Measurements from ENCODE around the gene FGF1. TPM values are rescaled to one million over a fixed set of nuclear protein-coding genes. Genes with fewer than 3 reads are reported as not detected.

The FGF1 gene
- total RNA-seq, 1 experiment from 2014 or later: not detected

DNA sequence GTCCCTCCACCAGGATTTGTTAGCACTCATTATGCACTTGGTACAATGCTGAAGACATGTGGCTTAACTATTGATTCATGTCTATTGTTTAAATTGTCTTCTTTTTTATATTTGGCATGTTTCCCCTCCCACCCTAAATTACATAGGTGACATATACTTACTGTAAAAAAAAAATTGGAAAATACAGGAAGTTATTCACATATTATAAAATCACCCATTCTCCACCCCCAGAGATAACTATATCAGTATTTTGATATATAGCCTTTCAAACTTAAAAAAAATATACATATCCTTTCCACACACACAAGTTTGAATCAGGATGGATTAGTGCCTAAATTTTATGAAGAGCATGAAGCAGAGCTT, 87.6 kb downstream of the FGF1 start:
- Histone ChIP-seq H3K4me3 (ENCODE audit: low read depth in 2 of 2, low read length in 2 of 2) (no peak overlapping the region), H3K27ac (ENCODE audit: low read length) (peak overlapping the region; percentile 64), H3K27me3 (ENCODE audit: control insufficient read depth, insufficient read depth, low read length) (no peaks in the 10 kb centered on the region), H3K4me1 (ENCODE audit: control insufficient read depth, insufficient read depth, low read length) (peaks cover 41% of the 10 kb centered on the region), H3K36me3 (ENCODE audit: control insufficient read depth, insufficient read depth, low read length) (no peaks in the 10 kb centered on the region), H3K9me3 (ENCODE audit: control insufficient read depth, insufficient read depth, low read depth, low read length) (peaks cover 2% of the 10 kb centered on the region; the same call in 1 of the 2 replicates)
- ATAC-seq (no peak), DNase-seq (ENCODE audit: low read depth, low spot score) (no peak)
- in situ Hi-C loops (cut with HindIII; ENCODE audit: low pct_unique_long_range_greater_than_20kb, low sequenced_read_pairs): no loop called here
- POLR2A ChIA-PET: no interaction called here
- TF ChIP-seq, protein P1, sequence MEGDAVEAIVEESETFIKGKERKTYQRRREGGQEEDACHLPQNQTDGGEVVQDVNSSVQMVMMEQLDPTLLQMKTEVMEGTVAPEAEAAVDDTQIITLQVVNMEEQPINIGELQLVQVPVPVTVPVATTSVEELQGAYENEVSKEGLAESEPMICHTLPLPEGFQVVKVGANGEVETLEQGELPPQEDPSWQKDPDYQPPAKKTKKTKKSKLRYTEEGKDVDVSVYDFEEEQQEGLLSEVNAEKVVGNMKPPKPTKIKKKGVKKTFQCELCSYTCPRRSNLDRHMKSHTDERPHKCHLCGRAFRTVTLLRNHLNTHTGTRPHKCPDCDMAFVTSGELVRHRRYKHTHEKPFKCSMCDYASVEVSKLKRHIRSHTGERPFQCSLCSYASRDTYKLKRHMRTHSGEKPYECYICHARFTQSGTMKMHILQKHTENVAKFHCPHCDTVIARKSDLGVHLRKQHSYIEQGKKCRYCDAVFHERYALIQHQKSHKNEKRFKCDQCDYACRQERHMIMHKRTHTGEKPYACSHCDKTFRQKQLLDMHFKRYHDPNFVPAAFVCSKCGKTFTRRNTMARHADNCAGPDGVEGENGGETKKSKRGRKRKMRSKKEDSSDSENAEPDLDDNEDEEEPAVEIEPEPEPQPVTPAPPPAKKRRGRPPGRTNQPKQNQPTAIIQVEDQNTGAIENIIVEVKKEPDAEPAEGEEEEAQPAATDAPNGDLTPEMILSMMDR (IDR thresholded peaks at IDR 0.05): no peak
- TF ChIP-seq, protein P2, sequence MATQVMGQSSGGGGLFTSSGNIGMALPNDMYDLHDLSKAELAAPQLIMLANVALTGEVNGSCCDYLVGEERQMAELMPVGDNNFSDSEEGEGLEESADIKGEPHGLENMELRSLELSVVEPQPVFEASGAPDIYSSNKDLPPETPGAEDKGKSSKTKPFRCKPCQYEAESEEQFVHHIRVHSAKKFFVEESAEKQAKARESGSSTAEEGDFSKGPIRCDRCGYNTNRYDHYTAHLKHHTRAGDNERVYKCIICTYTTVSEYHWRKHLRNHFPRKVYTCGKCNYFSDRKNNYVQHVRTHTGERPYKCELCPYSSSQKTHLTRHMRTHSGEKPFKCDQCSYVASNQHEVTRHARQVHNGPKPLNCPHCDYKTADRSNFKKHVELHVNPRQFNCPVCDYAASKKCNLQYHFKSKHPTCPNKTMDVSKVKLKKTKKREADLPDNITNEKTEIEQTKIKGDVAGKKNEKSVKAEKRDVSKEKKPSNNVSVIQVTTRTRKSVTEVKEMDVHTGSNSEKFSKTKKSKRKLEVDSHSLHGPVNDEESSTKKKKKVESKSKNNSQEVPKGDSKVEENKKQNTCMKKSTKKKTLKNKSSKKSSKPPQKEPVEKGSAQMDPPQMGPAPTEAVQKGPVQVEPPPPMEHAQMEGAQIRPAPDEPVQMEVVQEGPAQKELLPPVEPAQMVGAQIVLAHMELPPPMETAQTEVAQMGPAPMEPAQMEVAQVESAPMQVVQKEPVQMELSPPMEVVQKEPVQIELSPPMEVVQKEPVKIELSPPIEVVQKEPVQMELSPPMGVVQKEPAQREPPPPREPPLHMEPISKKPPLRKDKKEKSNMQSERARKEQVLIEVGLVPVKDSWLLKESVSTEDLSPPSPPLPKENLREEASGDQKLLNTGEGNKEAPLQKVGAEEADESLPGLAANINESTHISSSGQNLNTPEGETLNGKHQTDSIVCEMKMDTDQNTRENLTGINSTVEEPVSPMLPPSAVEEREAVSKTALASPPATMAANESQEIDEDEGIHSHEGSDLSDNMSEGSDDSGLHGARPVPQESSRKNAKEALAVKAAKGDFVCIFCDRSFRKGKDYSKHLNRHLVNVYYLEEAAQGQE (IDR thresholded peaks at IDR 0.05; ENCODE audit: insufficient read depth in 1 of 2, low read depth in 2 of 2, low read length in 1 of 2): no peak
- TF ChIP-seq POLR2AphosphoS5 (IDR thresholded peaks at IDR 0.05; ENCODE audit: low read depth, low read length): no peak
- TF ChIP-seq TCF7L2 (IDR thresholded peaks at IDR 0.05; ENCODE audit: low read depth, low read length): no peak
- TF ChIP-seq SIN3A (IDR thresholded peaks at IDR 0.05; ENCODE audit: borderline replicate concordance, insufficient read depth, low read depth, low read length): no peak
- no TSS peak for BruUV-seq (replicated peaks)
- CTCF ChIA-PET: interaction anchor here (0.6 kb wide), 1 partner anchor 274 kb away, joined by 4 read pairs; no protein-coding TSS in a partner anchor
- intact Hi-C loops (cut with micrococcal nuclease; ENCODE audit: unreplicated experiment): no loop called here

DNA sequence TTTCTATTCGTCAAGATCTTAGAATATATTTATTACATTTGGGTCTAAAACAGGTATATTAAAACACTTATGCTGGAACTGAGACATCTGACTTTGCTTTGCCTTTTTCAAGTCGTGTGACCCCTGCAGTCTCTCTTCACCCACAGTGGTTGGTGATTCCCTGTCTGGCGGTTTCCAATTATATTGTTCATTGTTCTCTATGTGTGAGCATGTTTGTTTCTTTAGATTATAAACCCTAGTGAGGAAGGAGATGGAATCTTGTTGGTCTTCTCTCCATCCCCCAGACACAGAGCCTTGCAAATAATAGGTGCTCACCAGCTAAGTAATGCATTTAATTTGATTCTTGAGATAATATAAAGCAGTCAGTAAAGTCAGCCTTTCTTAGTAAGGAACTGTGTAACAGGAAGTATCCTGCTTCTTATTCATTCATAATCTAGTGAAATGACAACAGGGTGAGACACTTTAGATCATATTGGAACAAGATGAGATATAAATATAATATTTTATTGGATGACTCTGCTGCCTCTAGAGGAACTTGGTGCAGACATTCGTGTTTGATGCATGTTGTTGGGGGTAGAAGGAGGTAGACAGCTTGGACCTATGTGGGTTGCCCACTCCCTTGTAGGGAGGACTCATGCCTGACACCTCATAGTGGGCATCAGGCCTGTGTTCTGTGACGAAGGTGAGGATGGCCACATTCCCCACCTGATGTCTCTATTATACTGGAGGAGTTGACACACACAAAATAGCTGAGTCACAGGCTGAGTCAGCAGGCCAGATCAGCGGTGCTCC, 88.1 kb downstream of the FGF1 start:
- peaks cover 2% of the 10 kb centered on the region; the same call in 1 of the 2 replicates for H3K9me3 ChIP-seq (ENCODE audit: control insufficient read depth, insufficient read depth, low read depth, low read length)
- no peak overlapping the region for H3K4me3 ChIP-seq (ENCODE audit: low read depth in 2 of 2, low read length in 2 of 2)
- ATAC-seq: peak; percentile 80
- no peaks in the 10 kb centered on the region for H3K36me3 ChIP-seq (ENCODE audit: control insufficient read depth, insufficient read depth, low read length)
- CTCF ChIA-PET: interaction anchor here (0.5 to 0.6 kb wide), 2 partner anchors 202 to 274 kb away, joined by 4 to 5 read pairs; no protein-coding TSS in a partner anchor
- TF ChIP-seq, protein P2 (IDR thresholded peaks at IDR 0.05; ENCODE audit: insufficient read depth in 1 of 2, low read depth in 2 of 2, low read length in 1 of 2): no peak
- TF ChIP-seq, protein P1 (IDR thresholded peaks at IDR 0.05): peak; percentile 28; the same call in 1 of the 2 replicates
- intact Hi-C loops (cut with micrococcal nuclease; ENCODE audit: unreplicated experiment) (no loop called here), in situ Hi-C loops (cut with HindIII; ENCODE audit: low pct_unique_long_range_greater_than_20kb, low sequenced_read_pairs) (no loop called here)
- DNase-seq (ENCODE audit: low read depth, low spot score): peak; percentile 95
- no TSS peak for BruUV-seq (replicated peaks)
- POLR2A ChIA-PET: no interaction called here
- H3K4me1 ChIP-seq (ENCODE audit: control insufficient read depth, insufficient read depth, low read length): peaks cover 41% of the 10 kb centered on the region
- H3K27ac ChIP-seq (ENCODE audit: low read length): peak overlapping the region; percentile 64
- no peaks in the 10 kb centered on the region for H3K27me3 ChIP-seq (ENCODE audit: control insufficient read depth, insufficient read depth, low read length)

Measured in Panc1 (cell line).